Measurements from ENCODE around the gene STK39.

STK39 gene

GRCh38 chr2:168044176-168044575 is 203.2 kb downstream of the STK39 start:
- TF ChIP-seq, protein P1, sequence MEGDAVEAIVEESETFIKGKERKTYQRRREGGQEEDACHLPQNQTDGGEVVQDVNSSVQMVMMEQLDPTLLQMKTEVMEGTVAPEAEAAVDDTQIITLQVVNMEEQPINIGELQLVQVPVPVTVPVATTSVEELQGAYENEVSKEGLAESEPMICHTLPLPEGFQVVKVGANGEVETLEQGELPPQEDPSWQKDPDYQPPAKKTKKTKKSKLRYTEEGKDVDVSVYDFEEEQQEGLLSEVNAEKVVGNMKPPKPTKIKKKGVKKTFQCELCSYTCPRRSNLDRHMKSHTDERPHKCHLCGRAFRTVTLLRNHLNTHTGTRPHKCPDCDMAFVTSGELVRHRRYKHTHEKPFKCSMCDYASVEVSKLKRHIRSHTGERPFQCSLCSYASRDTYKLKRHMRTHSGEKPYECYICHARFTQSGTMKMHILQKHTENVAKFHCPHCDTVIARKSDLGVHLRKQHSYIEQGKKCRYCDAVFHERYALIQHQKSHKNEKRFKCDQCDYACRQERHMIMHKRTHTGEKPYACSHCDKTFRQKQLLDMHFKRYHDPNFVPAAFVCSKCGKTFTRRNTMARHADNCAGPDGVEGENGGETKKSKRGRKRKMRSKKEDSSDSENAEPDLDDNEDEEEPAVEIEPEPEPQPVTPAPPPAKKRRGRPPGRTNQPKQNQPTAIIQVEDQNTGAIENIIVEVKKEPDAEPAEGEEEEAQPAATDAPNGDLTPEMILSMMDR (IDR thresholded peaks at IDR 0.05) = no peak

DNA sequence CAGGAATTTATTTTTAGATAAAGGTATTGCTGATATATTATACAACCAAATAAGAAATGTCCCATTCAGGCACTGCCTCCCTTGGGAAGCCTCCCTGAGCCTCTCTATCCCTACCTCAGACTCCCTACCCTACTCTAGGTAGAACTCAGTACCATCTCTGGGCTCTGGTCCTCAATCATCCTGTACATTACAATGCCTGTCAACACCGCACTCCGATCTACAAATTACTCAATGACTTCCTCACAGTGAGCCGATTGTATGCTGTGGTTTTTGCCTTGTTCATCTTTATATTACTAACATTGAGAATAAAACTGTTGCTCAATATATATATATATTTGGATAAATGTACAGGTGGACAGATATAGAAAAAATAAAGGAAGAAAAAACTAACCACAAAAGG is 207.5 kb downstream of the STK39 start:
- TF ChIP-seq, protein P1 (IDR thresholded peaks at IDR 0.05) = no peak

GRCh38 chr2:168037778-168038177 is 209.6 kb downstream of the STK39 start:
- TF ChIP-seq, protein P1 (IDR thresholded peaks at IDR 0.05) = no peak

- TF ChIP-seq, protein P1 (IDR thresholded peaks at IDR 0.05) = no peak
Measured at GRCh38 chr2:168035458-168035857, 211.9 kb downstream of the STK39 start.

DNA sequence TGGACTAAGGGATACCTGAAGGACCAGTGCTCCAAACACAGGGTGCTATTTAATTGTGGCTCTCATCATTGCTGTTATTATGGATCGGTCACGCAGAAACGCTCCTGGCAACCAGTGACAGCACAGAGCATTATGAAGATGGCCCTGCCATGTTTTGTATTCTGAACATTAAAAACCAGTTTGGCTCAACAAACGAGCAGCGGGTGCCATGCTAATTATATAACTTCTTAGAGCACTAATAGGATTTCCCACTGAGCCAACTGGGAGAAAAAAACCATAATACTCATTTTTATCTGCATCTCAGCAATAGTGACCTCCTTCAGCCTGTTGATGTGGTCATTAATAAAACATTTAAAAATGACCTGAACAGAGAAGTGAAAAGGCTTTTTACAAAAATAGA is 212.8 kb downstream of the STK39 start:
- TF ChIP-seq, protein P1 (IDR thresholded peaks at IDR 0.05) = no peak

DNA sequence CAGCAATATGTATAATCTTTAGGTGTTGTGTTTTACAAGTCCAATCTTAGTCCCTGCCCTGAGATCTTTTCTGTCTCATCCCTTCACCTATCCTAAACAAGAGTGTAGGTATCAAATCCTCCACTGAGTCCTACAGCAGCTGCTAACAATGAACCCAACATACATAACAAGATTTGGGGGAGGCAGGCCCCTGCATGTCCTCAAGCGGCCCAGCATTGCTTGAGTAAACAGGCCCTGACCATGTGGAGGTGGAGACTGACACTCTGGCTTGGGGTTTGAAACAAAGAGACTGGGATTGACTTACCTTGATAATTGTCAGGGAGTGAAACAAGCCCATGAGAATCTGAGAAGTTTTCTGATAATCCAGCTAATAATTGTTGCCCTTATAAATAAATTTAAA is 213.4 kb downstream of the STK39 start:
- TF ChIP-seq, protein P1 (IDR thresholded peaks at IDR 0.05) = no peak

- TF ChIP-seq, protein P1 (IDR thresholded peaks at IDR 0.05) = no peak
Measured at GRCh38 chr2:168032091-168032490, 215.3 kb downstream of the STK39 start.
